Lower lobe of right lung (tissue), 2 donors: Measurements from ENCODE around the gene VPS37C. TPM values are rescaled to one million over a fixed set of nuclear protein-coding genes. Genes with fewer than 3 reads are reported as not detected.

Experiments
- ATAC-seq, 2 donors: fragments of 200-7000 bp; cut with Tn5 transposase; one replicate each; pipeline ENCODE4 v1.9.1; 2020 to 2022; ENCODE audit warnings: mild to moderate bottlenecking in 2 of 2, moderate library complexity in 2 of 2
- DNase-seq: peaks from one replicate; pipeline ENCODE4 v3.0.0-alpha.2; 2020
- H3K27ac ChIP-seq: fragments of 200-600 bp; one replicate; pipeline ENCODE4 v1.8.0; 2022
- H3K27me3 ChIP-seq: fragments of 200-600 bp; one replicate; pipeline ENCODE4 v1.8.0; 2022; ENCODE audit warnings: low read depth
- H3K36me3 ChIP-seq: fragments of 200-600 bp; one replicate; pipeline ENCODE4 v1.8.0; 2022; ENCODE audit warnings: mild to moderate bottlenecking
- H3K4me1 ChIP-seq: fragments of 200-600 bp; one replicate; pipeline ENCODE4 v1.8.0; 2022
- H3K4me3 ChIP-seq: fragments of 200-600 bp; one replicate; pipeline ENCODE4 v1.8.0; 2022; ENCODE audit warnings: mild to moderate bottlenecking
- H3K9me3 ChIP-seq: fragments of 200-600 bp; one replicate; pipeline ENCODE4 v1.8.0; 2022
- intact Hi-C: fragments of 100-400 bp; cut with DNase I; formaldehyde crosslinking; loops from one replicate; pipeline ENCODE4 v1.11.0; 2022
- total RNA-seq: library from RNA; stranded (reverse); fragmentation: NEBNext Ultra II Directional; extraction: Animal tissue kit (Norgen Biotek cat#: 25700); gene quantifications from one replicate; pipeline ENCODE4 v1.2.1, GENCODE V29; 2021
- TF ChIP-seq, protein P1 (sequence below): fragments of 200-600 bp; IDR thresholded peaks from one replicate; pipeline ENCODE4 v1.8.0; 2022; ENCODE audit warnings: antibody characterized with exemption, mild to moderate bottlenecking
- donor health status: DM: no; HTN: yes; CAD: no; lungs with severe emphysema.

VPS37C gene
- total RNA-seq, 1 donor from 2014 or later = 39.7 TPM

DNA sequence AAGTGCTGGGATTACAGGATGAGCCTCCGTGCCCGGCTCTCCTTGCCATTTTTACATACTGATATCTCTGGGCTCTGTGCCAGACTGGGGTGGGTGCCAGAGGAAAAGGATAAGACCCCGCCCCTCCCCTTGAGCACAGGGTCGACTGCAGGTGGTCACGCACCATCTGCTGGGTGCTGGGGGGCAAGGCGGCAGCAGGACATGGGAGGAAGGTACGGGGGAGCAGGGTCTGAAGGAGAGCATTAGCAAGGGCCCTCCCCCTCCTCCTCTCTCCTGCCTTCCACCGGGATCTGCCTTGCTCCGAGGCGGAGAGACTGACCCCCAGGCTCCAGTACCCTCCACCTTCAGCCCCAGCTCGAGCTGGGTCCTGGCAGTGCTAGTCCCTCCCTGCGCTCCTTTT is 32.4 kb upstream of the VPS37C start:
- intact Hi-C loops = no loop called here
- Histone ChIP-seq H3K27me3 (peaks cover 20% of the 10 kb centered on the region), H3K4me3 (no peak overlapping the region), H3K36me3 (no peaks in the 10 kb centered on the region), H3K4me1 (no peaks in the 10 kb centered on the region), H3K27ac (no peak overlapping the region), H3K9me3 (no peaks in the 10 kb centered on the region)
- TF ChIP-seq, protein P1, sequence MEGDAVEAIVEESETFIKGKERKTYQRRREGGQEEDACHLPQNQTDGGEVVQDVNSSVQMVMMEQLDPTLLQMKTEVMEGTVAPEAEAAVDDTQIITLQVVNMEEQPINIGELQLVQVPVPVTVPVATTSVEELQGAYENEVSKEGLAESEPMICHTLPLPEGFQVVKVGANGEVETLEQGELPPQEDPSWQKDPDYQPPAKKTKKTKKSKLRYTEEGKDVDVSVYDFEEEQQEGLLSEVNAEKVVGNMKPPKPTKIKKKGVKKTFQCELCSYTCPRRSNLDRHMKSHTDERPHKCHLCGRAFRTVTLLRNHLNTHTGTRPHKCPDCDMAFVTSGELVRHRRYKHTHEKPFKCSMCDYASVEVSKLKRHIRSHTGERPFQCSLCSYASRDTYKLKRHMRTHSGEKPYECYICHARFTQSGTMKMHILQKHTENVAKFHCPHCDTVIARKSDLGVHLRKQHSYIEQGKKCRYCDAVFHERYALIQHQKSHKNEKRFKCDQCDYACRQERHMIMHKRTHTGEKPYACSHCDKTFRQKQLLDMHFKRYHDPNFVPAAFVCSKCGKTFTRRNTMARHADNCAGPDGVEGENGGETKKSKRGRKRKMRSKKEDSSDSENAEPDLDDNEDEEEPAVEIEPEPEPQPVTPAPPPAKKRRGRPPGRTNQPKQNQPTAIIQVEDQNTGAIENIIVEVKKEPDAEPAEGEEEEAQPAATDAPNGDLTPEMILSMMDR = no peak
- ATAC-seq = peak in 1 of 2 donors; percentile 18
- no peak for DNase-seq

DNA sequence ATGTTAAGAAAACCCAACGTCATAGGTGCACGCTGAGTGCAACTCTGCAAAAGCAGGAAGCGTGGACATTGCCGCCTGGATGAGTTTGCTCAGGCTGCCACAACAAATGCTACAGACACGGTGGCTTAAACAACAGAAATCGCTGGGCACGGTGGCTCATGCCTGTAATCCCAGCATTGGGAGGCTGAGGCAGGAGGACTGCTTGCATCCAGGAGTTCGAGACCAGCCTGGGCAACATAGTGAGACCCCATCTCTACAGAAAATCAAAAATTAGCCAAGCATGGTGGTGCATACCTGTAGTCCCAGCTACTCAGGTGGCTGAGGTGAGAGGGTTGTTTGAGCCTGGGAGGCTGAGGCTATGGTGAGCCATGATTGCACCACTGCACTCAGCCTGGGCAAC is 28.7 kb upstream of the VPS37C start:
- ATAC-seq (no peak), DNase-seq (no peak)
- no peaks in the 10 kb centered on the region for H3K36me3 ChIP-seq
- H3K9me3 ChIP-seq = no peaks in the 10 kb centered on the region
- intact Hi-C loops = no loop called here
- peaks cover 20% of the 10 kb centered on the region for H3K27me3 ChIP-seq
- H3K4me1 ChIP-seq = no peaks in the 10 kb centered on the region
- TF ChIP-seq, protein P1 = no peak
- no peak overlapping the region for H3K4me3 ChIP-seq
- H3K27ac ChIP-seq = no peak overlapping the region

DNA sequence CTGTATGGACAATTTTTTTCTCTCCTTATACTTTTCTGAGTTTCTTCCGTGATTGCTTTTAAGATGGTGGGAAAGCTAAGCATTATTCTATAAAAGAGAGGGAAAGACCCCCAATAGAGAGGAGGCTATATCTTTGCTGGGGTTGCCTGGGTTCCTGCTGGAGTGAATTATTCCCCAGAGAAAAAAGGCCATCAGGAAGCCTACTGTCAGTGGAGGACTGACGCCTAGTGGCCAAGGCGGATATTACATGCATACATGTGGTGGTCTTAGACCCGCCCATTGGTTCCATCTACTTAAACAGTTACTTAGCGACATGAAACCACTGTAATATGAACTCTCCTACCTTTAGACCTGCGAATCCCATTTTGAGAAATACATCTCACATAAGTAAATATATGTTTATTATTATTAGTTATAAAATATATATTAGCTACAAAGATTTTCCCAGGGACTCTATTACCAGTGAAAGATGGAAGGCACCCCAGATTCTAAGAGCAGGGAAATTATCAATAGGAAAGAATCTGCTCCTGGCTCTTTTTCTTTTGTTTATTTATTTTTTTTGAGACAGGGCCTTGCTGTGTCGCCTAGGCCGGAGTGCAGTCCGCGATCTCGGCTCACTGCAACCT is 26.4 kb upstream of the VPS37C start:
- ATAC-seq = peak; percentile 88 to 92
- H3K4me3 ChIP-seq = no peak overlapping the region
- peaks cover 16% of the 10 kb centered on the region for H3K27me3 ChIP-seq
- peak; percentile 76 for DNase-seq
- H3K27ac ChIP-seq = no peak overlapping the region
- intact Hi-C loops = no loop called here
- no peaks in the 10 kb centered on the region for H3K36me3 ChIP-seq
- no peaks in the 10 kb centered on the region for H3K9me3 ChIP-seq
- TF ChIP-seq, protein P1 = peak; percentile 91
- H3K4me1 ChIP-seq = no peaks in the 10 kb centered on the region

- peaks cover 10% of the 10 kb centered on the region for H3K27me3 ChIP-seq
- ATAC-seq (no peak), DNase-seq (no peak)
- H3K36me3 ChIP-seq = no peaks in the 10 kb centered on the region
- TF ChIP-seq, protein P1 = no peak
- no peak overlapping the region for H3K4me3 ChIP-seq
- H3K27ac ChIP-seq = no peak overlapping the region
- no peaks in the 10 kb centered on the region for H3K9me3 ChIP-seq
- intact Hi-C loops = no loop called here
- H3K4me1 ChIP-seq = no peaks in the 10 kb centered on the region
These were observed 25.3 kb upstream of the VPS37C start for GRCh38 chr11:61186504-61186903.

DNA sequence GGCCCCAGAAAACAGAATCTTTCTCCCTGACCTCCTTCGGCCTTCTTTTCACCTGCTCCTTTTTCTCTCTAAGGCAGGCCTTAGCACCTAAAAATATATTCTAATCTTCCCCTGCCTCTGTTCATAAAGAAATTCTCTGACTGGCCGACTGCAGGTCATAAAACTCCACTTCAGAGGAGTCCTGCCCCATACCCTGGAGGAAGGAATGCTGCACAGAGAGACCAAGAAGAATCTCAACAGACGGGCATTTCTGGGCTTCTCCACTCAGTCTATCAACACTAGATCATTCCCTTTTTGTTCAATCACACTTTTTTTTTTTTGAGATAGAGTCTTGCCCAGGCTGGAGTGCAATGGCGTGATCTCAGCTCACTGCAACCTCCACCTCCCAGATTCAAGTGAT is 22.4 kb upstream of the VPS37C start:
- H3K36me3 ChIP-seq = no peaks in the 10 kb centered on the region
- TF ChIP-seq, protein P1 = no peak
- no peaks in the 10 kb centered on the region for H3K27me3 ChIP-seq
- DNase-seq = no peak
- no peaks in the 10 kb centered on the region for H3K4me1 ChIP-seq
- intact Hi-C loops = no loop called here
- no peak for ATAC-seq
- H3K9me3 ChIP-seq = no peaks in the 10 kb centered on the region
- H3K27ac ChIP-seq = no peak overlapping the region
- no peak overlapping the region for H3K4me3 ChIP-seq
